Suprapubic skin (tissue), 4 donors: ENCODE measurements around the gene ZNF652. TPM values are rescaled to one million over a fixed set of nuclear protein-coding genes. Genes with fewer than 3 reads are reported as not detected.

Experiments used
- DNase-seq, 2 donors: peaks; one replicate each; pipeline ENCODE4 v3.0.0-alpha.2; 2019; ENCODE audit warnings: low spot score in 2 of 2
- H3K27ac ChIP-seq: fragments of 200-600 bp; sonication (generic); one replicate; pipeline ENCODE4 v1.5.1; 2019
- H3K27me3 ChIP-seq: fragments of 200-600 bp; sonication (generic); one replicate; pipeline ENCODE4 v1.5.1; 2019
- H3K36me3 ChIP-seq: fragments of 200-600 bp; sonication (generic); one replicate; pipeline ENCODE4 v1.5.1; 2019
- H3K4me1 ChIP-seq: fragments of 200-600 bp; sonication (generic); one replicate; pipeline ENCODE4 v1.5.1; 2019
- H3K4me3 ChIP-seq: fragments of 200-600 bp; sonication (generic); one replicate; pipeline ENCODE4 v1.5.1; 2019; ENCODE audit warnings: mild to moderate bottlenecking
- H3K9me3 ChIP-seq: fragments of 200-600 bp; sonication (generic); one replicate; pipeline ENCODE4 v1.5.1; 2019
- EP300 ChIP-seq: sonication (generic); formaldehyde crosslinking; IDR thresholded peaks from one replicate; pipeline ENCODE4 v1.6.1; 2017; ENCODE audit warnings: antibody characterized with exemption
- POLR2A ChIP-seq, 2 donors: fragments of 450-650 bp; IDR thresholded peaks; one replicate each; pipeline ENCODE4 v1.6.1; 2017; ENCODE audit warnings: antibody characterized with exemption in 2 of 2, mild to moderate bottlenecking in 2 of 2, moderate library complexity in 2 of 2
- POLR2AphosphoS5 ChIP-seq, 3 donors: sonication (generic); formaldehyde crosslinking; IDR thresholded peaks; one replicate each; pipeline ENCODE4 v1.6.1; 2017; ENCODE audit warnings: antibody characterized with exemption in 3 of 3
- WGBS: methylation state at CpG from one replicate; pipeline ENCODE4 v1.1.5; 2018; 5-methylcytosine and 5-hydroxymethylcytosine counted together
- total RNA-seq, 4 donors: library from RNA; depleted of rRNA; stranded (reverse); fragments of >200 nt; gene quantifications; one replicate each; pipeline ENCODE4 v1.1.0, GENCODE V29; 2016
- TF ChIP-seq, protein P1 (sequence below), 2 donors: fragments of 200-600 bp in 1 of 2; fragments of 450-650 bp in 1 of 2; sonication (generic) in 1 of 2; IDR thresholded peaks; one replicate each; pipeline ENCODE4 v1.5.1; 2016 to 2019; ENCODE audit warnings: antibody characterized with exemption in 2 of 2, mild to moderate bottlenecking in 1 of 2, moderate library complexity in 1 of 2

The ZNF652 gene
- total RNA-seq, 4 donors from 2014 or later, result 76.6 to 148 (median 83.2) TPM

DNA sequence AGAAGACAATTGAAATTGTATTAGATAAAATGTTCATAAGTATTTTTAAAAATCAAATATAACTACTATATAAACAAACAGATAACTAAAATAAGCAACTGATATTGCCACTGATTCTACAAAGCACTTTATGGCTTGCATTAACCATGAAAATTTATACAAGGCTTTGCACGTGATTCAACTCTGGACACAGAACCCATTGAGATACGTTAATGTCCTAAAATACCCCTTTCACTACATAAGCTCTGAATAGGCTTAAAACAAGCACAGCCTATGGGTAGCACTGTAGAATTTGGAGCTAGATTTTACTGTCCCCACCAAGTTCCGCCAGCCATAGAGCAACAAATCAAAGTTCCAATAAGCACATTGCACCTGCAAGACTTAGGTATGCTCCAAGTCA lies 4.5 kb downstream of the ZNF652 start:
- Histone ChIP-seq H3K27me3 (no peaks in the 10 kb centered on the region), H3K4me1 (peaks cover 57% of the 10 kb centered on the region), H3K36me3 (no peaks in the 10 kb centered on the region), H3K4me3 (peak overlapping the region; percentile 93), H3K27ac (no peak overlapping the region), H3K9me3 (no peaks in the 10 kb centered on the region)
- DNase-seq, result no peak
- TF ChIP-seq, protein P1, sequence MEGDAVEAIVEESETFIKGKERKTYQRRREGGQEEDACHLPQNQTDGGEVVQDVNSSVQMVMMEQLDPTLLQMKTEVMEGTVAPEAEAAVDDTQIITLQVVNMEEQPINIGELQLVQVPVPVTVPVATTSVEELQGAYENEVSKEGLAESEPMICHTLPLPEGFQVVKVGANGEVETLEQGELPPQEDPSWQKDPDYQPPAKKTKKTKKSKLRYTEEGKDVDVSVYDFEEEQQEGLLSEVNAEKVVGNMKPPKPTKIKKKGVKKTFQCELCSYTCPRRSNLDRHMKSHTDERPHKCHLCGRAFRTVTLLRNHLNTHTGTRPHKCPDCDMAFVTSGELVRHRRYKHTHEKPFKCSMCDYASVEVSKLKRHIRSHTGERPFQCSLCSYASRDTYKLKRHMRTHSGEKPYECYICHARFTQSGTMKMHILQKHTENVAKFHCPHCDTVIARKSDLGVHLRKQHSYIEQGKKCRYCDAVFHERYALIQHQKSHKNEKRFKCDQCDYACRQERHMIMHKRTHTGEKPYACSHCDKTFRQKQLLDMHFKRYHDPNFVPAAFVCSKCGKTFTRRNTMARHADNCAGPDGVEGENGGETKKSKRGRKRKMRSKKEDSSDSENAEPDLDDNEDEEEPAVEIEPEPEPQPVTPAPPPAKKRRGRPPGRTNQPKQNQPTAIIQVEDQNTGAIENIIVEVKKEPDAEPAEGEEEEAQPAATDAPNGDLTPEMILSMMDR (IDR thresholded peaks at IDR 0.05), result no peak
- TF ChIP-seq EP300 (no peak), POLR2AphosphoS5 (IDR thresholded peaks at IDR 0.05) (no peak), POLR2A (IDR thresholded peaks at IDR 0.05) (no peak)
- WGBS, result 57% methylated on average over 3 of the region's 3 CpGs

DNA sequence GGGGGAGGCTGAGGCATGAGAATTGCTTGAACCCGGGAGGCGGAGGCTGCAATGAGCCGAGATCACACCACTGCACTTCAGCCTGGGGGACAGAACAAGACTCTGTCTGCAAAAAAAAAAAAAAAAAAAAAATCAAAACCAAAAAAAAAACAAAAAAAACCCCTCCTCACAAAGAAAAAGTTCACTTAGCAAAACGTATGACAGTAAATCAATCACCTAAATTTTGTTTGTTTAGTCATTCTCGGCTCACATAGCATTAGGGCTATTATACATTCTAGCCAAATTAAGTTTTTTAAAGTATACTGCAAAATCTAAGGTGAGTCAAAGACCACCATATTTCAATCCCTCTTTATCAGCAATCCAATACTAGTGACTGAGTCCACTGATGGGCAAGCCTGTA lies 5.7 kb downstream of the ZNF652 start:
- Histone ChIP-seq H3K27me3 (no peaks in the 10 kb centered on the region), H3K9me3 (no peaks in the 10 kb centered on the region), H3K4me3 (no peak overlapping the region), H3K4me1 (peaks cover 55% of the 10 kb centered on the region), H3K36me3 (no peaks in the 10 kb centered on the region), H3K27ac (no peak overlapping the region)
- no peak for TF ChIP-seq POLR2A (IDR thresholded peaks at IDR 0.05)
- TF ChIP-seq POLR2AphosphoS5 (IDR thresholded peaks at IDR 0.05), result no peak
- no peak for TF ChIP-seq EP300
- TF ChIP-seq, protein P1 (IDR thresholded peaks at IDR 0.05), result no peak
- DNase-seq, result no peak
- 84% methylated on average over 5 of the region's 5 CpGs for WGBS

DNA sequence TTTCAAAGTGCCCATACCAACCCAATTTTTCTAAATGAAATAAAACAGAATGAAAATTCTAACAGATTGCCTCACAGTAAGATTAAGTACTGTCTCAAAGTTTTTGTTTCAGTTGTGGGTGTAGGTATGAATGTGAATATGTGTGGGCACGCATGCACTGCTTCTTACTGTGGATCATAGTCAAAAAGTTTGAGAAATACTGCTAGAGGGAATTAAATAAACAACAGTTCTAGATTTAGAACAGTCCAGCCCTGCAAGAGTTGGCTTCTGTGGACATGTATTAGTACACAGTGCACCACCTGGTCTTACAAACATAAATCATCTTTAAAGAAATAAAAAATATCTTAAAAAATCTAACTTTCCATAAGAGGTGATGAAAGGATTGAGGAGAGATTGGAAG lies 8.4 kb downstream of the ZNF652 start:
- no peak for TF ChIP-seq EP300
- no peak for TF ChIP-seq POLR2AphosphoS5 (IDR thresholded peaks at IDR 0.05)
- no peak for TF ChIP-seq POLR2A (IDR thresholded peaks at IDR 0.05)
- TF ChIP-seq, protein P1 (IDR thresholded peaks at IDR 0.05), result no peak
- no peak overlapping the region for H3K27ac ChIP-seq
- DNase-seq, result no peak
- H3K4me1 ChIP-seq, result peaks cover 38% of the 10 kb centered on the region
- no peaks in the 10 kb centered on the region for H3K36me3 ChIP-seq
- no peak overlapping the region for H3K4me3 ChIP-seq
- H3K9me3 ChIP-seq, result no peaks in the 10 kb centered on the region
- H3K27me3 ChIP-seq, result no peaks in the 10 kb centered on the region
- 27% methylated on average over 1 of the region's 1 CpG for WGBS

GRCh38 chr17:49352587-49353154 lies 9.4 kb downstream of the ZNF652 start:
- Histone ChIP-seq H3K9me3 (no peaks in the 10 kb centered on the region), H3K27me3 (no peaks in the 10 kb centered on the region), H3K4me1 (peaks cover 29% of the 10 kb centered on the region), H3K36me3 (no peaks in the 10 kb centered on the region), H3K4me3 (no peak overlapping the region), H3K27ac (no peak overlapping the region)
- DNase-seq, result no peak
- TF ChIP-seq POLR2AphosphoS5 (IDR thresholded peaks at IDR 0.05) (no peak), POLR2A (IDR thresholded peaks at IDR 0.05) (no peak), EP300 (no peak)
- TF ChIP-seq, protein P1 (IDR thresholded peaks at IDR 0.05), result no peak
- 94% methylated on average over 6 of the region's 6 CpGs for WGBS

- WGBS, result 92% methylated on average over 3 of the region's 3 CpGs
- H3K27ac ChIP-seq, result no peak overlapping the region
- H3K36me3 ChIP-seq, result no peaks in the 10 kb centered on the region
- TF ChIP-seq POLR2AphosphoS5 (IDR thresholded peaks at IDR 0.05), result no peak
- TF ChIP-seq, protein P1 (IDR thresholded peaks at IDR 0.05), result no peak
- TF ChIP-seq EP300, result no peak
- no peak for TF ChIP-seq POLR2A (IDR thresholded peaks at IDR 0.05)
- DNase-seq, result no peak
- H3K4me3 ChIP-seq, result no peak overlapping the region
- peaks cover 22% of the 10 kb centered on the region for H3K4me1 ChIP-seq
- no peaks in the 10 kb centered on the region for H3K9me3 ChIP-seq
- no peaks in the 10 kb centered on the region for H3K27me3 ChIP-seq
These were observed 10.4 kb downstream of the ZNF652 start for GRCh38 chr17:49351572-49352140.
